Measurements from ENCODE around the gene DRGX. TPM values are rescaled to one million over a fixed set of nuclear protein-coding genes. Genes with fewer than 3 reads are reported as not detected.

Gene DRGX
- total RNA-seq, 2 donors from 2014 or later = not detected

GRCh38 chr10:49328401-49329145 is 67.3 kb downstream of the DRGX start:
- intact Hi-C loops (cut with DNase I) = no loop called here
- no peak for DNase-seq (ENCODE audit: low spot score)

- DNase-seq (ENCODE audit: low spot score) = no peak
- intact Hi-C loops (cut with DNase I) = no loop called here
These were observed 68.7 kb downstream of the DRGX start for GRCh38 chr10:49327036-49327813.

GRCh38 chr10:49325916-49326783 is 69.7 kb downstream of the DRGX start:
- no peak for DNase-seq (ENCODE audit: low spot score)
- intact Hi-C loops (cut with DNase I) = no loop called here

DNA sequence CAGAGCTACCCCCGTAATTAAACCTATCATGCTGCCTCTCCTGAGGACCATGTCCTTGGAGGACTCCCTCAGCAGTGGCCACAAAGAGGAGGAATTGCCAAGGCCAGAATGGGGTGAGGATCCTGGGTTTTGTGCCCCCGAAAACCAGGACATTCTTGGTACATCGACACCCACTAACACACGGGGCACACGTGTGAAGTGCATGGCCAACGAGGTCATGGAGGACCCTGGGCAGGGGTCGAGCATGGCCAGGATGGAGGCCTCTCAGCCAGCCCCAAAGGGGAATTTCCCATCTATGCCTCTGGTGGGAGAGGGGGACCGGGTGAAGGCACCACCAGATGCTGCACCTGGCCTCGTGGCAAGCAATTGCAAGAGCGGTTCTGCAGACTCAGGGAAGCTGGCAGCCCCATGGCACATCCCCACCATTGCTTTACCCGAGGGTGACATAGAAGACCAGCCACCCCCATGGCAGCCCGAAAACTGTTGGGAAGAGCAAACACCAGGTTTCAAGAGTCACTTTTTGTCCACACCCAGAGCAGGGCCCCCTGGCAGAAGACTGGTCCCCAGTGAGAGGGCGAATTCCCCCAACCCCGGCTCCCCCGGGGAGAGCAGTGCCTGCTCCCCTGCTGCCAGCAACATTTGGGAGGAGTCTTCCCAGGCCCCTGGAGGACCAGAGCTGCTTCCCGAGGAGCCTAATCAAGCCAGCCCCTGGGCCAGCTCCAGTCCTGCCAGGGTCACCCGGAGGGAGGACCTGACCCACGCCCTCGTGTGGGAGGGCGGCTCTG is 70.6 kb downstream of the DRGX start:
- no peak for DNase-seq (ENCODE audit: low spot score)
- intact Hi-C loops (cut with DNase I) = no loop called here

- intact Hi-C loops (cut with DNase I) = no loop called here
- DNase-seq (ENCODE audit: low spot score) = no peak
These were observed 71.2 kb downstream of the DRGX start for GRCh38 chr10:49324711-49325110.

DNA sequence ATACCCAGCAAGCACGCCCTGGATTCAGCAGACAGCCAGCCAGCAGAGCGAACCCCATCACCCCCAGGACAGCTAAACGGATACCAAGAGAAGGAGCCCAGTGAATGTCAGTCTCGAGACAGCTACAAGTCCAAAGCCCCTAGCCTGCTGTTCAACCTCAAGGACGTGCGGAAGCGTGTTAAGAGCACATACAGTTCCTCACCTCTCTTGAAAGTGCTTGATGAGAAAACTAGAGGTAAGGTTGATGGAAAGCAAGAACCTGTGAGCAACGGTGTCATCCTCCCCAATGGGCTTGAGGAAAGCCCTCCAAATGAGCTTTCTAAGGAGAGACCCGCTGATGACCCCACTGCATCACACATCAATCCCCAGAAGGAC is 72.0 kb downstream of the DRGX start:
- intact Hi-C loops (cut with DNase I) = no loop called here
- no peak for DNase-seq (ENCODE audit: low spot score)

DNA sequence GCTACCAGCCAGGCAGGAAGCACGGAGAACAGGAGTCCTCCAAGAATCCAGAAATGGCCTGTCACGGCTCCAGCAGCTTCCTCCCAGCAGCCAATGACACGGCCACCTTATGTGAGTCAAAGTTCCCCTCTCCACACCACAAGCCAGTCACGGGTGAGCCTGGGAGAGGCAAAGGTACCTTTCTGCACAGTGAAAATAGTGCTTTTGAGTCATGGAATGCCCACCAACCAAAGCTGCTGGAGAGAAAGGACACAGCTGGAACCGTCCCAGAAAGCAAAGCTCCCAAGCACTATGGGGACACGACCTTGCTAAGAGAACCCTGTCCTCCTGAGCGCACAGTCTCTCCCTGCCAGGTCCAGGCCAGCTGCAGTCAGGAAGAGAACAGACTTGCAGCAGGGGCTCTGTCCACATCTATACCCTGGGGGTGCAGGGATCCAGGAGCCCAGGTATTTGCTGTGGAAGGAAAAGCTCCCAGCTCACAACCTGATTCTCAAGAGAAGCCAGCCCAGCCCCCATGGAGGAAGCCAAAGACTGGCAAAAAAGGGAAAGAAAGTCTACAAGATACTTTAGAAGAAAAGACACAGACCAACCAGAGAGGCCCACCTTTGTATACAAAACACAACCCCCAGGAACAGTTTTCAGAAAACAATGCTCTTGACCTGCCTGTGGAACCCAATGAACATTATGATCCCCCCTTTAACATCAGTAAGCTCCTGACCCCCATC is 72.6 kb downstream of the DRGX start:
- intact Hi-C loops (cut with DNase I) = no loop called here
- no peak for DNase-seq (ENCODE audit: low spot score)

DNA sequence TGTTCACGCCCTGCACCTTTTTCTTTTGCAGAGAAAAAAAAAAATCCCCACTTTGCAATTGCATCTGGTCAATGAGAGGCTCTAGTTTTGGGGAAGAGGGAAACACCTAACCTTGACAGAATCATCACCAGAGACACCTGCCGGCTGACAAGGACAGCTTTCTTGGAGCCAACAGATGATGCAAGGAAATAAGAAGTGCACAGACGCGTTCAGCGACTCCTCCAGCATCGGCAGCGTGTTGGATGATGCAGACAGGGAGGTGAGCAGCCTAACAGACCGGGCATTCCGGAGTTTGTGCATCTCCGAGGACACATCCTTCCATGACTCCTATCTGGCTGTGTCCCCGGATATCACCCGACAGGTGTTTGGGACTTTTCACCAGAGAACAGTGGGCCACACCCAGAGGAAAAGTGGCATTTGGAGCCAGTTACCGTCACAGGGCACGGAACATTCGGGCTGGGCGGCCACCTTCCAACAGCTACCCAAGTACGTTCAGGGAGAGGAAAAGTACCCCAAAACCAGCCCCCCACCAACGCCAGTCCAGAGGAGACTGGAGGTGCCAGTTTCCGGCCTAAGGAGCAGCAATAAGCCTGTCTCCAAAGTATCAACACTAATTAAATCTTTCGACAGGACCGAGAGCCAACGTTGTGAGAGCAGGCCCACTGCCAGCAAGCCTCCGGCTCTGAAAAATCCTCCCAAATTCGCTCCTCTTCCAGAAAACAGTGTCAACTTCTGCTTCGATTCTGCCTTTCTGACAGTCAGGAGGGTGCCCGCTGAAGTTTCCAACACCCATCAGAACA is 73.3 kb downstream of the DRGX start:
- intact Hi-C loops (cut with DNase I) = no loop called here
- DNase-seq (ENCODE audit: low spot score) = no peak

- intact Hi-C loops (cut with DNase I) = no loop called here
- DNase-seq (ENCODE audit: low spot score) = no peak
These were observed 74.9 kb downstream of the DRGX start for GRCh38 chr10:49321021-49321420.

- no peak for DNase-seq (ENCODE audit: low spot score)
- intact Hi-C loops (cut with DNase I) = no loop called here
These were observed 75.7 kb downstream of the DRGX start for GRCh38 chr10:49320191-49320590.

DNA sequence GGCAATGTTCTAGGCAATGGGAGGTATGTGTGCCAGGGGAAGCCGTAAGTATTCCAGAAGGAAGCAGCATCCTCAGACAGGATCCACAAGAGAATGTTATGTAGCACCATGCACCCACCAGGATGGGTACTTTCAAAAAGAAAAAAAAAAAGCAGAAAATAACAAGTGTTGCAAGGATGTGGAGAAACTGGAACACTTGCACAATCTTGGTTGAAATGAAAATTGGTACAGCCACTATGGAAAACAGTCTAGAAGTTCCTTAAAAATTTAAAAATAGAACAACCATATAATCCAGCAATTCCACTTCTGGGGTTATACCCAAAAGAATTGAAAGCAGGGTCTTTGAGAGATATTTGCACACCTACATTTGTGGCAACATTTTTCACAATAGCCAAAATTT is 76.7 kb downstream of the DRGX start:
- DNase-seq (ENCODE audit: low spot score) = no peak
- intact Hi-C loops (cut with DNase I) = no loop called here

DNA sequence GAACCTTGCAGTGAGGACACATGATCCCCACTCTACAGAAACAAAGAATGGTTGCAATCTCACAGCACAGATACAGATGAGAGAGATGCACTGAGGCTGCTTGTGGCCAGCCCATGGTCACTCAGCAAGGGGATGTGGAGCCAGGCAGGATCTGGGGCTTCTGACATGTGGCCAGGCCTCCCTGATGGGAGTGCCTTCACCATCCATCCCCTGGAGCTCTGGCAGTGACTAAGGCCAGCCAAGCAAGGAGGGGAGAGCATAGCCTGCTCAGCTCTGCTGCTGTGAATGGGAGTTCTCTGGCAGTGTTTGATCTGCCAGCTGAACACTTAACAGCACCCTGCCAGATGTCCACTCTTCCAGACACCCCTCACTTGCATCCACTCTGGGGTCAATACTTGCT is 77.1 kb downstream of the DRGX start:
- intact Hi-C loops (cut with DNase I) = no loop called here
- no peak for DNase-seq (ENCODE audit: low spot score)

GRCh38 chr10:49318028-49318427 is 77.9 kb downstream of the DRGX start:
- DNase-seq (ENCODE audit: low spot score) = no peak

GRCh38 chr10:49314806-49315205 is 81.1 kb downstream of the DRGX start:
- intact Hi-C loops (cut with DNase I) = no loop called here

More at GRCh38 chr10:49318028-49318427, 77.9 kb downstream of the DRGX start:
- intact Hi-C loops (cut with DNase I) = no loop called here

More at GRCh38 chr10:49314806-49315205, 81.1 kb downstream of the DRGX start:
- no peak for DNase-seq (ENCODE audit: low spot score)

All from posterior vena cava (tissue), 2 donors.